NB4 (cell line): ENCODE measurements around the gene RAD51B.

ENCODE experiments used
- MYC ChIP-seq: IDR thresholded peaks from 2 replicates; pipeline ENCODE4 v1.6.1; 2011; ENCODE audit warnings: low read depth, low read length
- POLR2A ChIP-seq: IDR thresholded peaks from 2 replicates; pipeline ENCODE4 v1.6.1; 2011; ENCODE audit warnings: mild to moderate bottlenecking; ENCODE audit not compliant: insufficient read length; ENCODE audit errors: extremely low read depth
- TF ChIP-seq, protein P1 (sequence below): IDR thresholded peaks from one replicate; pipeline ENCODE4 v1.5.1; 2012; ENCODE audit warnings: low read depth, low read length
- TF ChIP-seq, protein P2 (sequence below): IDR thresholded peaks from 2 replicates; pipeline ENCODE4 v1.6.1; 2011; ENCODE audit warnings: low read depth, low read length

DNA sequence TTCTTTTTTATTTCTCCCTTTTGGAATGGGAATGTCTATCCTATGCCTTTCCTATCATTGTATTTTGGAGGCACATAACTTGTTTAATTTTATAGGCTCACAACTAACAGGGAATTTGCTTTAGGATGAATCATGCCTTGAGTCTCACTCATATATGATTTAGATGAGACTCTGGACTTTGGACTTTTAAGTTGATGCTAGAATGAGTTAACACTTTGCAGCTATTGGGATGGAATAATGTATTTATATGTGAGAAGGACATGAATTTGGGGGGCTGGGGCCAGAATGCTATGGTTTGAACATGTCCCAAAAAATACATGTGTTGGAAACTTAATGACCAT, 607.9 kb downstream of the RAD51B start:
- TF ChIP-seq POLR2A (no peak), MYC (no peak)
- TF ChIP-seq, protein P1, sequence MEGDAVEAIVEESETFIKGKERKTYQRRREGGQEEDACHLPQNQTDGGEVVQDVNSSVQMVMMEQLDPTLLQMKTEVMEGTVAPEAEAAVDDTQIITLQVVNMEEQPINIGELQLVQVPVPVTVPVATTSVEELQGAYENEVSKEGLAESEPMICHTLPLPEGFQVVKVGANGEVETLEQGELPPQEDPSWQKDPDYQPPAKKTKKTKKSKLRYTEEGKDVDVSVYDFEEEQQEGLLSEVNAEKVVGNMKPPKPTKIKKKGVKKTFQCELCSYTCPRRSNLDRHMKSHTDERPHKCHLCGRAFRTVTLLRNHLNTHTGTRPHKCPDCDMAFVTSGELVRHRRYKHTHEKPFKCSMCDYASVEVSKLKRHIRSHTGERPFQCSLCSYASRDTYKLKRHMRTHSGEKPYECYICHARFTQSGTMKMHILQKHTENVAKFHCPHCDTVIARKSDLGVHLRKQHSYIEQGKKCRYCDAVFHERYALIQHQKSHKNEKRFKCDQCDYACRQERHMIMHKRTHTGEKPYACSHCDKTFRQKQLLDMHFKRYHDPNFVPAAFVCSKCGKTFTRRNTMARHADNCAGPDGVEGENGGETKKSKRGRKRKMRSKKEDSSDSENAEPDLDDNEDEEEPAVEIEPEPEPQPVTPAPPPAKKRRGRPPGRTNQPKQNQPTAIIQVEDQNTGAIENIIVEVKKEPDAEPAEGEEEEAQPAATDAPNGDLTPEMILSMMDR = no peak
- TF ChIP-seq, protein P2, sequence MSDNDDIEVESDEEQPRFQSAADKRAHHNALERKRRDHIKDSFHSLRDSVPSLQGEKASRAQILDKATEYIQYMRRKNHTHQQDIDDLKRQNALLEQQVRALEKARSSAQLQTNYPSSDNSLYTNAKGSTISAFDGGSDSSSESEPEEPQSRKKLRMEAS = no peak
